Subcutaneous preadipocyte (primary cell): Measurements from ENCODE around the gene NELFCD. TPM values are rescaled to one million over a fixed set of nuclear protein-coding genes. Genes with fewer than 3 reads are reported as not detected.

Experiments
- total RNA-seq: library from RNA; depleted of rRNA; stranded (reverse); fragments of >200 nt; gene quantifications from 2 replicates; pipeline ENCODE4 v1.2.3, GENCODE V29; 2012

NELFCD gene
- 42.3 and 65.7 TPM in 2 replicates for total RNA-seq

GRCh38 chr20:58980711-58981627 is at the start of gene NELFCD:
TSS of gene NELFCD (plus strand) at chr20:58981256. CDS start at chr20:58981310, 54 bp downstream.

DNA sequence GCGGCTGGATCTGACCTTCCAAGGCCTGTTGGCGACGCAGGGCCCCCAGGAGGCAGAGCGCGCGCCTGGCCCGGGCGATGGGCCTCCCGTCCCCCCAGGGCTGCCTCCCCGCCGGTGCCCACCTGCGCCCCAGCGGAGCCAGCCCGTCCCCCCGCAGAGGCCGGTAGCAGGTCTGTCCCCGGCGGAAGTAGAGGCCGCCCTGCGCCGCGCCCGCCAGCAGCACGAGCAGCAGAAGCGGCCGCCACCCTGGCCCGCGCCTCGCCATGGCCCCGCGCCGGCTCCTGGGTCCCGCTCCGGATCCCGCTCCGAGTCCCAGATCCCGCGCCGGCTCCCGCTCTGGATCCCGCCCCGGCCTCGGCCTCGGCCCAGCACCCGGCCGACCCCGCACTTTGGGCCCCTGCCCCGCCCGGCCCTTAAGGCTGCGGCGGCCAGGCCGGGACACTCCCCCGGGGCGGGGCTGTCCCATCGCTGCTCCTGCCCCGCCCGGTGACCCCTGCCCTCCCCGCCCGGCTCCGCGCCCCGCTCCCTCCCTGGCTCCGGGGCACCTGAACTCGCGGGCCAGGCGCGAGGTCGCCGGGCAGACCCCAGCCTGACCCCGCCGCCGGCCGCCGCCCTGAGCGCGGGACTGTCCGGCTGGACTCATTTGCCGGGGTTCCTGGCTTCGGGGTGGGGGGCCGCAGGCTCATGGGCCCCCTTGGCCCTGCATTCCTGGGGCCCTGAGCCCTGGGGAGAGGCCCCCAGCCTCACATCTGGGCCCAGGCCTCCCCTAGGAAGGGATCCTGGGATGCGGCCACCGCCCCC is 26.0 kb downstream of the NELFCD start, which contains the start of gene CTSZ:
Gene CTSZ (minus strand): TSS at position 391 of the 801 bp plus-strand sequence. CDS start 126 bp downstream, at position 265.

GRCh38 chr20:59019217-59019616 is 38.2 kb downstream of the NELFCD start, which contains the start of gene TUBB1:
TSS of gene TUBB1 (plus strand) at chr20:59019429. CDS start at chr20:59019523, 94 bp downstream.

GRCh38 chr20:59032023-59032712 is 51.1 kb downstream of the NELFCD start, which contains the start of gene ATP5F1E:
TSS of gene ATP5F1E (minus strand) at chr20:59032335. CDS start at chr20:59032251, 84 bp downstream.

DNA sequence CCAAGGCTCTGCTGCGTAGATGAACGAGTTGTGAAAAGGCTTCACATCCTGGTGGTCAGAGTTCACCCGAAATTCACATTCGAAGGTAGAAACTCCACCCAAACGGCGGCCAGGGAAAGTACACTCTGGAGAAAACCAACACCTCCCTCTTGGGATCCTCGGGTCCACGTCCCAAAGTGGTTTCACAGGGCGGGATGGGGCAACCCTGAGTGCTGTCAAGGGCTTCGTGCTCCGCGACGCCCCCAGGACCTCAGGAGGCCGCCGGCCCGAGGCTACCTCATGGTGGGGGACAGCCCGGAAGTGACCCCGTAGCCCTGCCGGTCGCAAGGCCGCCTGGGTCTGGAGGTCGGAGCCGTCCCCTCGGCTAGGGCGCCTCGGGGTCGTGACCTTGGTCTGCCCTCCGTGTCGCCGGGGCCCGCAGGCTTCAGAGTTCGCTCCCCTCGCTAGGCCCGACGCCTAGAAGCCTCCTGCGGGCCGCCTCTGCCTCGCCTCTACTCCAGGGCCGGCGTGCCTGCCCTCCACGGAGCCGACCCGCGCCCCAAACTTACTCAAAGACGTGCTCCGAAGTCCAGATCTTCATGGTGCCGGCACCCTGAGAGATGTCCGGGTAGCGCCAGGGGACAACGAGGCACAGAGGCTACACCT is 61.2 kb downstream of the NELFCD start, which contains the start of gene PRELID3B:
Gene PRELID3B (minus strand): TSS at position 636 of the 645 bp plus-strand sequence. CDS start 56 bp downstream, at position 580.

Other genes starting within 250 kb of the NELFCD start
- gene GNAS-AS1, start 130.4 kb upstream of the NELFCD start, total RNA-seq: 1.1 and 2.0 TPM in 2 replicates
- gene GNAS, start 128.5 kb upstream of the NELFCD start, total RNA-seq: 235 and 334 TPM in 2 replicates
- gene CTSZ, start 26.0 kb downstream of the NELFCD start, total RNA-seq: 67.1 and 84.9 TPM in 2 replicates
- gene TUBB1, start 38.2 kb downstream of the NELFCD start, total RNA-seq: under 0.01 TPM in 1 of 2 replicates, not detected in the other
- gene ATP5F1E, start 51.1 kb downstream of the NELFCD start, total RNA-seq: 16.2 and 23.1 TPM in 2 replicates
- 74.2 and 82.7 TPM in 2 replicates for gene PRELID3B, start 61.5 kb downstream of the NELFCD start, total RNA-seq
- gene ZNF831, start 182.6 kb downstream of the NELFCD start, total RNA-seq: not detected in 2 replicates